Measurements from ENCODE around the gene MYL12B. TPM values are rescaled to one million over a fixed set of nuclear protein-coding genes. Genes with fewer than 3 reads are reported as not detected.
A peak's percentile ranks its signal among the peaks of the same experiment; 100 is the strongest.

MYL12B gene
- total RNA-seq, 1 experiment from 2014 or later: 166 TPM

DNA sequence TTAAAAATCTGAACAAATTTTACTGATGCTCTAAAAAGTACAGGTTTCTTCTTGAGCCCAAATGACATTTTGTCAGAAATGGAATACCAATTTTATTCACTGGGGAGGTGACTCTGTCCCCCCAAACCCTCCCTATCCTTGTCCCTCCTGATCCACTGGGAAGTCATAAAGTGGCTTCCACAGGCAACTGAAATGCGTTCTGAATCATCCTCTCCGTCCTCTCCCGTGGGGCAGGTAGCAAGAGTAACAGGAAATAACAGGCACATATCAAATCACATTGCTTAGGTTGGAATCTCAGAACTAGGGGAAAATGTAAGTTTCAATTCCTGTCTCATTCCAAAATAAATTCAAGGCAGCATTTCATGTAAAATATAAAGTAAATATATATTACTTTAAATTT lies 44.5 kb downstream of the MYL12B start:
- Histone ChIP-seq H2AFZ (ENCODE audit: low read length) (no peak overlapping the region), H3K18ac (ENCODE audit: insufficient read length, low read depth, low read length) (no peak overlapping the region), H3K23me2 (ENCODE audit: insufficient read length, low read depth, low read length, poor library complexity, severe bottlenecking) (no peaks in the 10 kb centered on the region), H3K9me3 (ENCODE audit: control insufficient read depth, low read depth, low read length) (no peaks in the 10 kb centered on the region), H4K5ac (ENCODE audit: insufficient read length, low read depth, low read length) (no peak overlapping the region), H3K14ac (ENCODE audit: insufficient read depth, low read length) (no peak overlapping the region), H4K20me1 (ENCODE audit: control insufficient read depth, insufficient read depth, insufficient read length) (no peaks in the 10 kb centered on the region), H4K91ac (ENCODE audit: insufficient read length, low read depth, low read length) (no peak overlapping the region), H3K79me2 (ENCODE audit: insufficient read depth, low read length) (no peaks in the 10 kb centered on the region), H2AK5ac (ENCODE audit: insufficient read length, low read length) (no peak overlapping the region), H4K8ac (replicated peaks; ENCODE audit: insufficient read length, low read depth, low read length) (no peak overlapping the region), H3K4ac (ENCODE audit: low read depth, low read length) (no peak overlapping the region), H2BK12ac (ENCODE audit: insufficient read length, low read depth, low read length) (no peak overlapping the region), H3K79me1 (ENCODE audit: insufficient read depth, low read depth, low read length, poor library complexity, severe bottlenecking) (no peaks in the 10 kb centered on the region), H3K4me2 (ENCODE audit: insufficient read depth, insufficient read length, low read length) (no peak overlapping the region), H3K27ac (ENCODE audit: insufficient read length, low read depth, low read length) (no peak overlapping the region), H3K56ac (ENCODE audit: insufficient read length, low read depth, low read length) (no peak overlapping the region), H2BK20ac (ENCODE audit: low read depth, low read length, poor library complexity, severe bottlenecking) (no peak overlapping the region), H2BK120ac (ENCODE audit: low read depth, low read length, poor library complexity, severe bottlenecking) (no peak overlapping the region), H3K23ac (ENCODE audit: insufficient read length, low read depth, low read length) (no peak overlapping the region), H2BK5ac (ENCODE audit: insufficient read length, low read length) (no peak overlapping the region), H3K9ac (ENCODE audit: extremely low read depth, insufficient read length, low read length) (no peak overlapping the region), H3T11ph (ENCODE audit: low read length) (no peak overlapping the region), H3K27me3 (ENCODE audit: insufficient read depth, low read length) (no peaks in the 10 kb centered on the region), H3K4me1 (ENCODE audit: insufficient read depth, low read length) (peaks cover 6% of the 10 kb centered on the region; the same call in 1 of the 2 replicates), H2BK15ac (ENCODE audit: low read depth, low read length) (no peak overlapping the region)
- Mint-ChIP-seq H3K4me1 (peaks cover 13 to 15% of the 10 kb centered on the region in 2 experiments), H3K4me3 (no peak overlapping the region), H3K36me3 (ENCODE audit: insufficient read depth in 1 of 3, low read depth in 3 of 3) (peaks cover 0 to 7% (median 0%) of the 10 kb centered on the region in 3 experiments; a peak in 2 of 7 replicates), H3K9me3 (peaks cover 0 to 2% of the 10 kb centered on the region in 2 experiments; a peak in 1 of 5 replicates), H3K27ac (peak overlapping the region in 2 of 3 experiments; percentile 11 to 22; a peak in 1 of 7 replicates), H3K27me3 (ENCODE audit: low read depth) (no peaks in the 10 kb centered on the region)
- no CpG with 5 or more reads among the region's 3 CpGs for WGBS (ENCODE audit: extremely low coverage, insufficient read length, low lambda C conversion rate)
- DNase-seq: no peak
- TF ChIP-seq, protein P1, sequence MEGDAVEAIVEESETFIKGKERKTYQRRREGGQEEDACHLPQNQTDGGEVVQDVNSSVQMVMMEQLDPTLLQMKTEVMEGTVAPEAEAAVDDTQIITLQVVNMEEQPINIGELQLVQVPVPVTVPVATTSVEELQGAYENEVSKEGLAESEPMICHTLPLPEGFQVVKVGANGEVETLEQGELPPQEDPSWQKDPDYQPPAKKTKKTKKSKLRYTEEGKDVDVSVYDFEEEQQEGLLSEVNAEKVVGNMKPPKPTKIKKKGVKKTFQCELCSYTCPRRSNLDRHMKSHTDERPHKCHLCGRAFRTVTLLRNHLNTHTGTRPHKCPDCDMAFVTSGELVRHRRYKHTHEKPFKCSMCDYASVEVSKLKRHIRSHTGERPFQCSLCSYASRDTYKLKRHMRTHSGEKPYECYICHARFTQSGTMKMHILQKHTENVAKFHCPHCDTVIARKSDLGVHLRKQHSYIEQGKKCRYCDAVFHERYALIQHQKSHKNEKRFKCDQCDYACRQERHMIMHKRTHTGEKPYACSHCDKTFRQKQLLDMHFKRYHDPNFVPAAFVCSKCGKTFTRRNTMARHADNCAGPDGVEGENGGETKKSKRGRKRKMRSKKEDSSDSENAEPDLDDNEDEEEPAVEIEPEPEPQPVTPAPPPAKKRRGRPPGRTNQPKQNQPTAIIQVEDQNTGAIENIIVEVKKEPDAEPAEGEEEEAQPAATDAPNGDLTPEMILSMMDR (conservative IDR thresholded peaks at IDR 0.05): no peak

Measured in H9 (cell line).